ENCODE measurements around the gene CREM. TPM values are rescaled to one million over a fixed set of nuclear protein-coding genes. Genes with fewer than 3 reads are reported as not detected.

The CREM gene
- total RNA-seq (2014; rRNA removed; shearing (Covaris generic)) (31.9 and 38.1 TPM in 2 replicates), total RNA-seq (2022) (32.2 and 33.1 TPM in 2 replicates), Bru-seq, nascent RNA (percentile 63 among the genes with signal in this experiment), BruChase-seq, experiment 1, labeled RNA remaining after a 6-hour chase (percentile 66 among the genes with signal in this experiment), BruChase-seq, experiment 2, labeled RNA remaining after a 2-hour chase (percentile 62 among the genes with signal in this experiment)
- long read RNA-seq, partial matches to known transcripts: 2 of 38 reads
- long read RNA-seq, other reads (novel, unspliced or antisense): 16 of 38 reads

- BruUV-seq (replicated peaks): no TSS peak
- CTCF ChIA-PET (ENCODE audit: unreplicated experiment): interaction anchor here (0.6 to 1.6 kb wide), 7 partner anchors 36 to 98 kb away, joined by 3 to 22 read pairs (median 4); partner anchors contain the start of gene CUL2
These were observed at the start of gene CREM for GRCh38 chr10:35126530-35127288. CREM (plus strand) TSS chr10:35126846; CDS start chr10:35137836, 10,990 bp downstream.

GRCh38 chr10:35079265-35079664 is 47.4 kb upstream of the CREM start:
- ChIA-PET CTCF (ENCODE audit: unreplicated experiment) (no interaction called here), POLR2A (no interaction called here)
- Histone ChIP-seq H3K4me2 (ENCODE audit: low read length) (no peak overlapping the region), H3K36me3 (ENCODE audit: insufficient read depth, low read length) (peaks cover 27% of the 10 kb centered on the region), H3K4me1 (ENCODE audit: insufficient read depth, low read length, poor library complexity, severe bottlenecking) (no peaks in the 10 kb centered on the region), H3K27ac (ENCODE audit: low read depth, low read length, poor library complexity, severe bottlenecking) (no peak overlapping the region), H2AFZ (ENCODE audit: low read length) (no peak overlapping the region), H3K9me2 (ENCODE audit: insufficient read depth, low read length) (no peaks in the 10 kb centered on the region), H3K4me3 (ENCODE audit: low read depth, low read length, poor library complexity, severe bottlenecking) (no peak overlapping the region), H3K9me3 (ENCODE audit: low read length) (peaks cover 14% of the 10 kb centered on the region; the same call in 1 of the 2 replicates), H4K20me1 (ENCODE audit: insufficient read depth, low read length) (no peaks in the 10 kb centered on the region), H3K79me2 (ENCODE audit: insufficient read depth, low read depth, low read length) (peaks cover 54% of the 10 kb centered on the region; the same call in 1 of the 2 replicates)
- BruUV-seq (replicated peaks): no TSS peak
- TF ChIP-seq CTCF (conservative IDR thresholded peaks at IDR 0.05; ENCODE audit: low read length) (no peak), EZH2phosphoT487 (IDR thresholded peaks at IDR 0.05; ENCODE audit: borderline replicate concordance, low read depth, low read length) (no peak)
- intact Hi-C loops (cut with micrococcal nuclease; ENCODE audit: unreplicated experiment): no loop called here
- DNase-seq (ENCODE audit: low spot score): no peak

More at GRCh38 chr10:35126530-35127288, at the start of gene CREM:
- Histone ChIP-seq H3K4me1 (ENCODE audit: insufficient read depth, low read length, poor library complexity, severe bottlenecking) (peaks cover 43% of the 10 kb centered on the region), H3K79me2 (ENCODE audit: insufficient read depth, low read depth, low read length) (peaks cover 42% of the 10 kb centered on the region; the same call in 1 of the 2 replicates), H3K27ac (ENCODE audit: low read depth, low read length, poor library complexity, severe bottlenecking) (peak within 1 kb of the TSS; percentile 85), H3K4me3 (ENCODE audit: low read depth, low read length, poor library complexity, severe bottlenecking) (peak within 1 kb of the TSS; percentile 93), H2AFZ (ENCODE audit: low read length) (peak within 1 kb of the TSS; percentile 72), H4K20me1 (ENCODE audit: insufficient read depth, low read length) (no peaks in the 10 kb centered on the region), H3K9me3 (ENCODE audit: low read length) (no peaks in the 10 kb centered on the region), H3K36me3 (ENCODE audit: insufficient read depth, low read length) (no peaks in the 10 kb centered on the region; the same call in 1 of the 2 replicates), H3K4me2 (ENCODE audit: low read length) (peak within 1 kb of the TSS; percentile 70), H3K9me2 (ENCODE audit: insufficient read depth, low read length) (no peaks in the 10 kb centered on the region)
- DNase-seq (ENCODE audit: low spot score): peak; percentile 98
- TF ChIP-seq CTCF (conservative IDR thresholded peaks at IDR 0.05; ENCODE audit: low read length): peak; percentile 82
- TF ChIP-seq EZH2phosphoT487 (IDR thresholded peaks at IDR 0.05; ENCODE audit: borderline replicate concordance, low read depth, low read length): no peak
- POLR2A ChIA-PET: interaction anchor here (0.5 to 6.6 kb wide), 13 partner anchors 23 to 344 kb away, joined by 3 to 95 read pairs (median 5); no protein-coding TSS in a partner anchor
- intact Hi-C loops (cut with micrococcal nuclease; ENCODE audit: unreplicated experiment): loop anchor here (1.0 to 5.0 kb wide), 4 partner anchors 23 to 211 kb away; partner anchors contain the start of gene CCNY
